ENCODE results near the gene PLXNB2.

Gene PLXNB2

DNA sequence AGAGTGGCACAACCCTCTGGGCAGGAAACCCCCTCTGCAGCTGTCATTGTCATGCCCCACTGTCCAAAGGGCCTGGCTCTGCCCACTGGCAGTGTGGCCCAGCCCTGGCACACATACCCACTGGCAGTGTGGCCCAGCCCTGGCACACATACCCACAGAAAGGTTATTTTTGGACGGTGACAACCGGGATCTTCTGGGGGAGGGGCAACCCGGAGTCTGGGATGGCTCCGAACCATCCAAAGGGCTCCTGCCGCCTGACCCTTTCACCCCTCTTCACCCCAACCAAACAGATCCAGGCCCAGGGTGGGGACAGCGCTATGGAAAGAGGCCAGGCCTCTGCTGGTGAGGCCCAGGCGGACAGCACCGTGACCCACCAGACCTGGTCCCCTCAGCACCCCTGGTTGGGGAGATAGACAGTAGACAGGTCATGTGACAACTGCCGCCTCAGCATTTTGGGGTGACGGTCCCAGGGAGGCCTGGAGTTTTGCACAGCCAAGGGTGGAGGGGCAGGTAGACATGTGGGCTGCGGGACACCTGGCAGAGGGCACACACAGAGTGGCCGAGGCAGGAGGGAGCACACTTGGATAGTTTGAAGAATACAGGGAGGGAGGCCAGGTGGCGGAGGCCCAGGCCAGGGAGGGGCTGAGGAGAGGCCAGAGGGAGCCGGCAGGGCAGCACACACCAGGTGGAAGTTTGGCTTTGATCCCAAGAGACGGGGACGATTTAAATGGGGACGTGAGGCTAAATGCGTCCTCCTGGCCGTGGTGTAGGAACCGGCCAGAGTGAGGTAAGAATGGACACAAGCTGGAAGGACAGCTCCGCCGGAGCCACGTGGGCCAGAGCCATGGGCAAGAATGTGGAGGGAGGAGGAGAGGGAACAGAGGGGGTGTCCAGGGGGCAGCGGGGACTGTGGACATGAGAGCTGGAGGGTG is 48.8 kb downstream of the PLXNB2 start:
- TF ChIP-seq EZH2phosphoT487 (IDR thresholded peaks at IDR 0.05; ENCODE audit: borderline replicate concordance, low read length) = no peak
- TF ChIP-seq, protein P1, sequence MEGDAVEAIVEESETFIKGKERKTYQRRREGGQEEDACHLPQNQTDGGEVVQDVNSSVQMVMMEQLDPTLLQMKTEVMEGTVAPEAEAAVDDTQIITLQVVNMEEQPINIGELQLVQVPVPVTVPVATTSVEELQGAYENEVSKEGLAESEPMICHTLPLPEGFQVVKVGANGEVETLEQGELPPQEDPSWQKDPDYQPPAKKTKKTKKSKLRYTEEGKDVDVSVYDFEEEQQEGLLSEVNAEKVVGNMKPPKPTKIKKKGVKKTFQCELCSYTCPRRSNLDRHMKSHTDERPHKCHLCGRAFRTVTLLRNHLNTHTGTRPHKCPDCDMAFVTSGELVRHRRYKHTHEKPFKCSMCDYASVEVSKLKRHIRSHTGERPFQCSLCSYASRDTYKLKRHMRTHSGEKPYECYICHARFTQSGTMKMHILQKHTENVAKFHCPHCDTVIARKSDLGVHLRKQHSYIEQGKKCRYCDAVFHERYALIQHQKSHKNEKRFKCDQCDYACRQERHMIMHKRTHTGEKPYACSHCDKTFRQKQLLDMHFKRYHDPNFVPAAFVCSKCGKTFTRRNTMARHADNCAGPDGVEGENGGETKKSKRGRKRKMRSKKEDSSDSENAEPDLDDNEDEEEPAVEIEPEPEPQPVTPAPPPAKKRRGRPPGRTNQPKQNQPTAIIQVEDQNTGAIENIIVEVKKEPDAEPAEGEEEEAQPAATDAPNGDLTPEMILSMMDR (IDR thresholded peaks at IDR 0.05; ENCODE audit: low read depth, low read length, poor library complexity, severe bottlenecking) = no peak
- no peak overlapping the region for H3K4me2 ChIP-seq (ENCODE audit: low read length)
- H3K4me1 ChIP-seq (ENCODE audit: control insufficient read depth, low read length) = peaks cover 23% of the 10 kb centered on the region
- H4K20me1 ChIP-seq (ENCODE audit: control insufficient read depth, insufficient read depth, low read depth, low read length) = 0 out of 2 replicates have a peak, but pooled peaks cover 3% of the 10 kb centered on the region
- peaks cover 42% of the 10 kb centered on the region for H3K36me3 ChIP-seq (ENCODE audit: control insufficient read depth, low read length)
- peaks cover 31% of the 10 kb centered on the region for H3K79me2 ChIP-seq (ENCODE audit: control insufficient read depth, low read length)
- no peaks in the 10 kb centered on the region for H3K9me2 ChIP-seq (replicated peaks; ENCODE audit: control insufficient read depth, low read length)
- no peaks in the 10 kb centered on the region for H3K27me3 ChIP-seq (ENCODE audit: control insufficient read depth, low read length)
- H3K4me3 ChIP-seq (ENCODE audit: low read length) = no peak overlapping the region
- H3K27ac ChIP-seq (ENCODE audit: low read depth, low read length) = no peak overlapping the region
- no peaks in the 10 kb centered on the region for H3K9me3 ChIP-seq (ENCODE audit: control insufficient read depth, insufficient read depth, low read length)
- H3F3A ChIP-seq (ENCODE audit: control insufficient read depth, insufficient read depth) = peaks cover 2% of the 10 kb centered on the region

GRCh38 chr22:50257451-50258360 is 49.7 kb downstream of the PLXNB2 start:
- Histone ChIP-seq H3F3A (ENCODE audit: control insufficient read depth, insufficient read depth) (peaks cover 4% of the 10 kb centered on the region), H3K36me3 (ENCODE audit: control insufficient read depth, low read length) (peaks cover 48% of the 10 kb centered on the region), H3K9me3 (ENCODE audit: control insufficient read depth, insufficient read depth, low read length) (no peaks in the 10 kb centered on the region), H3K4me1 (ENCODE audit: control insufficient read depth, low read length) (peaks cover 18% of the 10 kb centered on the region), H3K9me2 (replicated peaks; ENCODE audit: control insufficient read depth, low read length) (no peaks in the 10 kb centered on the region), H3K4me3 (ENCODE audit: low read length) (no peak overlapping the region), H3K79me2 (ENCODE audit: control insufficient read depth, low read length) (peaks cover 31% of the 10 kb centered on the region), H4K20me1 (ENCODE audit: control insufficient read depth, insufficient read depth, low read depth, low read length) (no peaks in the 10 kb centered on the region), H3K27ac (ENCODE audit: low read depth, low read length) (no peak overlapping the region), H3K27me3 (ENCODE audit: control insufficient read depth, low read length) (no peaks in the 10 kb centered on the region), H3K4me2 (ENCODE audit: low read length) (no peak overlapping the region)
- no peak for TF ChIP-seq EZH2phosphoT487 (IDR thresholded peaks at IDR 0.05; ENCODE audit: borderline replicate concordance, low read length)
- TF ChIP-seq, protein P1 (IDR thresholded peaks at IDR 0.05; ENCODE audit: low read depth, low read length, poor library complexity, severe bottlenecking) = no peak

GRCh38 chr22:50257041-50257440 is 50.4 kb downstream of the PLXNB2 start:
- no peaks in the 10 kb centered on the region for H4K20me1 ChIP-seq (ENCODE audit: control insufficient read depth, insufficient read depth, low read depth, low read length)
- no peak overlapping the region for H3K4me2 ChIP-seq (ENCODE audit: low read length)
- no peaks in the 10 kb centered on the region for H3K9me3 ChIP-seq (ENCODE audit: control insufficient read depth, insufficient read depth, low read length)
- H3K9me2 ChIP-seq (replicated peaks; ENCODE audit: control insufficient read depth, low read length) = no peaks in the 10 kb centered on the region
- H3K27ac ChIP-seq (ENCODE audit: low read depth, low read length) = no peak overlapping the region
- no peaks in the 10 kb centered on the region for H3K27me3 ChIP-seq (ENCODE audit: control insufficient read depth, low read length)
- peaks cover 48% of the 10 kb centered on the region for H3K36me3 ChIP-seq (ENCODE audit: control insufficient read depth, low read length)
- H3K4me1 ChIP-seq (ENCODE audit: control insufficient read depth, low read length) = peaks cover 15% of the 10 kb centered on the region
- peaks cover 4% of the 10 kb centered on the region for H3F3A ChIP-seq (ENCODE audit: control insufficient read depth, insufficient read depth)
- TF ChIP-seq, protein P1 (IDR thresholded peaks at IDR 0.05; ENCODE audit: low read depth, low read length, poor library complexity, severe bottlenecking) = no peak
- TF ChIP-seq EZH2phosphoT487 (IDR thresholded peaks at IDR 0.05; ENCODE audit: borderline replicate concordance, low read length) = no peak
- peaks cover 30% of the 10 kb centered on the region for H3K79me2 ChIP-seq (ENCODE audit: control insufficient read depth, low read length)
- H3K4me3 ChIP-seq (ENCODE audit: low read length) = no peak overlapping the region
